GM23248 (cell line): ENCODE measurements around the gene CA5A. TPM values are rescaled to one million over a fixed set of nuclear protein-coding genes. Genes with fewer than 3 reads are reported as not detected.

Experiments used
- DNase-seq: peaks from one replicate; pipeline ENCODE4 v3.0.0-alpha.2; 2015
- H2AFZ ChIP-seq: fragments of 200-600 bp; sonication (generic); 2 replicates; pipeline ENCODE4 v1.6.1; 2016; ENCODE audit warnings: antibody characterized with exemption
- H3F3A ChIP-seq: fragments of 200-600 bp; sonication (generic); 2 replicates; pipeline ENCODE4 v1.6.1; 2016; ENCODE audit warnings: mild to moderate bottlenecking, antibody characterized with exemption, mixed run types; ENCODE audit not compliant: insufficient read depth
- H3K27ac ChIP-seq: fragments of 200-600 bp; sonication (generic); 2 replicates; pipeline ENCODE4 v1.5.1; 2016; ENCODE audit warnings: mild to moderate bottlenecking
- H3K27me3 ChIP-seq: fragments of 200-600 bp; sonication (generic); replicated peaks from 2 replicates; pipeline ENCODE4 v1.6.1; 2016; ENCODE audit warnings: mild to moderate bottlenecking; ENCODE audit not compliant: insufficient read depth
- H3K36me3 ChIP-seq: fragments of 200-600 bp; sonication (generic); 2 replicates; pipeline ENCODE4 v1.6.1; 2016; ENCODE audit warnings: low read depth, mild to moderate bottlenecking
- H3K4me1 ChIP-seq: fragments of 200-600 bp; sonication (generic); 2 replicates; pipeline ENCODE4 v1.6.1; 2016; ENCODE audit warnings: mild to moderate bottlenecking; ENCODE audit not compliant: insufficient read depth
- H3K4me2 ChIP-seq: fragments of 200-600 bp; sonication (generic); one replicate; pipeline ENCODE4 v1.6.1; 2016; ENCODE audit warnings: mild to moderate bottlenecking; ENCODE audit not compliant: unreplicated experiment
- H3K4me3 ChIP-seq: fragments of 200-600 bp; sonication (generic); 2 replicates; pipeline ENCODE4 v1.5.1; 2016; ENCODE audit warnings: mild to moderate bottlenecking
- H3K79me2 ChIP-seq: fragments of 200-600 bp; sonication (generic); 2 replicates; pipeline ENCODE4 v1.6.1; 2016; ENCODE audit warnings: mild to moderate bottlenecking; ENCODE audit not compliant: insufficient read depth
- H3K9ac ChIP-seq: fragments of 200-600 bp; sonication (generic); 2 replicates; pipeline ENCODE4 v1.6.1; 2016; ENCODE audit warnings: mild to moderate bottlenecking
- H3K9me2 ChIP-seq: fragments of 200-600 bp; sonication (generic); 2 replicates; pipeline ENCODE4 v1.6.1; 2016; ENCODE audit warnings: mixed run types, mild to moderate bottlenecking, moderate library complexity; ENCODE audit not compliant: insufficient read depth
- H3K9me3 ChIP-seq: fragments of 200-600 bp; sonication (generic); one replicate; pipeline ENCODE4 v1.6.1; 2017; ENCODE audit warnings: low read depth
- H4K20me1 ChIP-seq: fragments of 200-600 bp; sonication (generic); 2 replicates; pipeline ENCODE4 v1.6.0; 2016; ENCODE audit not compliant: insufficient read depth
- EZH2 ChIP-seq: fragments of 200-600 bp; sonication (generic); IDR thresholded peaks from 2 replicates; pipeline ENCODE4 v1.6.1; 2018; ENCODE audit warnings: antibody characterized with exemption, mild to moderate bottlenecking; ENCODE audit not compliant: insufficient read depth, poor library complexity, severe bottlenecking
- EZH2phosphoT487 ChIP-seq: fragments of 200-600 bp; sonication (generic); IDR thresholded peaks from 2 replicates; pipeline ENCODE4 v1.6.1; 2018; ENCODE audit warnings: antibody characterized with exemption, moderate library complexity, mild to moderate bottlenecking, low read depth; ENCODE audit not compliant: insufficient read depth
- WGBS, 2 experiments: methylation state at CpG; one replicate each; pipeline ENCODE4 v1.1.6; 2015 to 2017; ENCODE audit warnings: low lambda C conversion rate in 2 of 2, low coverage in 1 of 2; ENCODE audit errors: missing lambda C conversion rate in 2 of 2; 5-methylcytosine and 5-hydroxymethylcytosine counted together
- in situ Hi-C: fragments of 300-500 bp; cut with MboI; formaldehyde crosslinking; loops from 2 replicates; pipeline ENCODE4 v1.15.0; 2020
- polyA plus RNA-seq: library from polyadenylated mRNA; unstranded; fragments of >200 nt; fragmentation: Nextera tagmentation; extraction: Ambion mirVana; gene quantifications from 2 replicates; pipeline ENCODE4 v1.2.1, GENCODE V29; 2016
- total RNA-seq: library from RNA; depleted of rRNA; stranded (reverse); fragments of >200 nt; shearing (Covaris generic); gene quantifications from 2 replicates; pipeline ENCODE4 v1.2.3, GENCODE V29; 2014

CA5A gene
- total and polyA plus RNA-seq, 2 experiments from 2014 or later = not detected

- H3K9me2 ChIP-seq = no peaks in the 10 kb centered on the region
- WGBS, 2 experiments = 80 to 82% methylated on average over 33 to 42 of the region's 44 CpGs
- H3K4me3 ChIP-seq = no peak overlapping the region
- H3K9ac ChIP-seq = no peak overlapping the region
- no peaks in the 10 kb centered on the region for H4K20me1 ChIP-seq
- H3K9me3 ChIP-seq = no peaks in the 10 kb centered on the region
- TF ChIP-seq EZH2 (no peak), EZH2phosphoT487 (no peak)
- no peaks in the 10 kb centered on the region for H3K27me3 ChIP-seq
- H3K4me1 ChIP-seq = no peaks in the 10 kb centered on the region
- H3K36me3 ChIP-seq = no peaks in the 10 kb centered on the region
- in situ Hi-C loops = no loop called here
- no peaks in the 10 kb centered on the region for H3K79me2 ChIP-seq
- DNase-seq = no peak
- no peak overlapping the region for H3K27ac ChIP-seq
- H3F3A ChIP-seq = no peaks in the 10 kb centered on the region
- H3K4me2 ChIP-seq = no peak overlapping the region
- H2AFZ ChIP-seq = no peak overlapping the region
Observed at GRCh38 chr16:87926246-87927194, 9.8 kb downstream of the CA5A start.

DNA sequence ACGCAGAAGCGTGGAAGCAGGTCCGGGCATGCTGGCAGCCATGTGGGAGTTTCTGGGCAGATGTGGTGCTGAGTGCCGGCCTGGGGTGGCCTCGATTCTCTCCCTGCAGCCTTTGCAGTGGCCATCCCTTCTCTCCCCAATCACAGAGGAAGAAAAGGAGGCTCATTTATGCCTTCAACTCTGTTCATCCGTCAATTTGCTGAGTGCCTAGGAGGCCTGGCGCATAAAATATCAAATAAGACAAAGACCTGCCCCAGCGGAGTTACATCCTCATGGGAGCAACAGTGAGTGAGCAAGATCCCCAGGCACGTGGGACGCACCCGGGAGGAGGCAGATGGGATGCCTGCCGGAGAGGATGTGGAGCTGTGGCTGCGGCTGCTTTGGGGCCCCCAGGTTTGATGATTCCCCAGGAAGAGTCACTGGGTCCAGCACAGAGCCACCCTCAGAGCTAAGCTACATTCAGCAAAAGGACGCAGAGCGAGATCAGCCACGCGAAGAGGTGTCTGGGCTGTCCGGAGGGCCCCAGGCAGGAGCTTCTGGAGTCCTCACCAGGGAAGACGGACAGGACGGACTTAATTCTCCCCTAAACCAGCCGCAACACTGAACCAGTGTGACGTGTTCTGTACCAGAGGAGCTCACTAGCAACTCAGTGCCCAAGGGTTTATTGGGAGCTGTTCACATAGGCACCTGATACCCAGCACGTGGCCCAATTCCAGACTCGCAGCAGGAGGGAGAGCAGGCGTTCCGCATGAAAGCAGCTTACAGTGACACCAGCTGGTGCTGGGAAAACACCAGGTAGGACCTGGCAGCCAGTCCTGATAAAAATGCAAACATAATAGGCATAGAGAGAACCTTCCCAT lies 11.3 kb downstream of the CA5A start:
- 76 to 81% methylated on average over 26 of the region's 26 CpGs for WGBS, 2 experiments
- Histone ChIP-seq H3K4me2 (no peak overlapping the region), H3K4me1 (no peaks in the 10 kb centered on the region), H3K79me2 (no peaks in the 10 kb centered on the region), H3K27me3 (no peaks in the 10 kb centered on the region), H3K36me3 (no peaks in the 10 kb centered on the region), H3K9me2 (no peaks in the 10 kb centered on the region), H4K20me1 (no peaks in the 10 kb centered on the region), H3F3A (no peaks in the 10 kb centered on the region), H2AFZ (no peak overlapping the region), H3K9ac (no peak overlapping the region), H3K27ac (no peak overlapping the region), H3K9me3 (no peaks in the 10 kb centered on the region), H3K4me3 (no peak overlapping the region)
- DNase-seq = no peak
- in situ Hi-C loops = no loop called here
- TF ChIP-seq EZH2 = no peak
- no peak for TF ChIP-seq EZH2phosphoT487

DNA sequence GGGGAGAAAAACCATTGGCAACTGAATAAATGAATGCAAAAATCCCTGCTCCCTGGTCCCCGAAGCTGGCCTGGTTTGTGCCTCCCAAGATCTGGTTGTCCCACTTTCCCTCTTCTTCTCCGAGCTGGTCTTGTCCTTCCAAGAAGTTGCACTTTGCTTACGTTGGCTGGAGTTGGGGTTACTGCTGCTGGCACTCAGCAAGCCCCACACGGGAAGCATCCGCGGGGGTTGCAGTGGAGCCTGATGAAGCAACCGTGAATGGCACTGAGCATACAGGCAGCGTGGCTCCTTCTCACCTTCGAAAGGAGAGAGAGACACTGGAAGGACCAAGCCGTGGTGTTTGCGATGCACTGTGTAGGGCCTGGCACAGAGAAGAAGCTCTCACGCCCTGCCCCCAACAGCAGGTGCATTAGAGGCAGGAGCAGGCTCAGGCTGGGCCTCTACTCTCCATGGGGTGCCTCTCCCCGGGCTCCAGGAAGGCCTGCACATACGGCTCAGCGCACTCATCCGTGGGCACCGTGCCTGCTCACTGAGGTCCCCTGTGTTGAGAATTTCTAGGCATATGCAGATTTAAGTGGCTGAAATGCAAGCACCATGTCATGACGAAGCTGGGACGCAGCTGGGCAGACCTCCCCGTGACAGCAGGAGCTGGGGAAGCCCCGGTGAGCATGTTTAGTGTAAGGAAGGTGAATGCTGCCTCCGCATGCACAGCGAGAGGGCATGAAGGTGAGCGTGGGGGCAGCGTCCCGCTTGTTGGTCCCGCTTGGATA lies 12.1 kb downstream of the CA5A start:
- Histone ChIP-seq H3K9me2 (no peaks in the 10 kb centered on the region), H3K27ac (no peak overlapping the region), H3K9ac (no peak overlapping the region), H3K36me3 (no peaks in the 10 kb centered on the region), H3K27me3 (no peaks in the 10 kb centered on the region), H3K9me3 (no peaks in the 10 kb centered on the region), H3K4me3 (no peak overlapping the region), H2AFZ (no peak overlapping the region), H3F3A (no peaks in the 10 kb centered on the region), H4K20me1 (no peaks in the 10 kb centered on the region), H3K79me2 (no peaks in the 10 kb centered on the region), H3K4me2 (no peak overlapping the region), H3K4me1 (no peaks in the 10 kb centered on the region)
- TF ChIP-seq EZH2 = no peak
- no peak for TF ChIP-seq EZH2phosphoT487
- DNase-seq = no peak
- WGBS, 2 experiments = 74 to 79% methylated on average over 26 to 27 of the region's 27 CpGs
- in situ Hi-C loops = no loop called here
